BLaER1 (cell line): ENCODE data around the gene OR2T4.

Experiments
- H3K27ac ChIP-seq: shearing (Covaris generic); formaldehyde crosslinking; 2 replicates; pipeline ENCODE4 v1.8.1; 2022
- H3K27me3 ChIP-seq: shearing (Covaris generic); formaldehyde crosslinking; 2 replicates; pipeline ENCODE4 v1.8.1; 2022
- H3K36me3 ChIP-seq: shearing (Covaris generic); formaldehyde crosslinking; 2 replicates; pipeline ENCODE4 v1.8.1; 2022
- H3K4me1 ChIP-seq: shearing (Covaris generic); formaldehyde crosslinking; 2 replicates; pipeline ENCODE4 v1.8.1; 2022
- H3K4me2 ChIP-seq: shearing (Covaris generic); formaldehyde crosslinking; 2 replicates; pipeline ENCODE4 v1.8.1; 2022
- H3K4me3 ChIP-seq: shearing (Covaris generic); formaldehyde crosslinking; 2 replicates; pipeline ENCODE4 v1.8.1; 2022
- H3K9ac ChIP-seq: shearing (Covaris generic); formaldehyde crosslinking; 2 replicates; pipeline ENCODE4 v1.8.1; 2022
- H3K9me3 ChIP-seq: shearing (Covaris generic); formaldehyde crosslinking; 2 replicates; pipeline ENCODE4 v1.8.1; 2022
- H4K20me1 ChIP-seq: shearing (Covaris generic); formaldehyde crosslinking; 2 replicates; pipeline ENCODE4 v1.8.1; 2022
- Cebpa-rat ChIP-seq: shearing (Covaris generic); IDR thresholded peaks from 2 replicates; pipeline ENCODE4 v1.8.1; 2022

Gene OR2T4

DNA sequence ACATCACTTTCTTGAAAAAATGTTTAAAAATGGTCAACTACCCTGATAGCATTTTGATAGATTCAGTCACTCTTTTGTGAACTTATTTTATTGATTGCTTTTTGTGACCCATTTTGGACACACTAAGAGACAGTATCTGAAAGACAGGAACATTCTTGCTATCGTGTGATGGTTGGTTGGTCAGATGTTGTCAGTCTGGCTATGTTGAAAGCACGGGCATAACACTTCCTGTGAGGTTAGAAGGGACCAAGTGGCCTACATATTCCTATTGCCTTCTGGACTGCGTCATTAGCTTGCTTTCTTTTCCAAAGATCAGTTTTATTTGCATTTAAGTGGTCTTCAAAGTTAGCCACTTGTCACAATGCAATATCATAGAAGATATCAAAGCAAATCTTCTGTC is 15.5 kb downstream of the OR2T4 start:
- Histone ChIP-seq H3K36me3 (no peaks in the 10 kb centered on the region), H3K4me2 (0 out of 2 replicates have a peak overlapping the region, but pooled peaks have one; percentile 2), H3K27ac (no peak overlapping the region), H3K4me3 (no peak overlapping the region), H3K9ac (no peak overlapping the region), H3K27me3 (no peaks in the 10 kb centered on the region), H4K20me1 (no peaks in the 10 kb centered on the region), H3K9me3 (no peaks in the 10 kb centered on the region), H3K4me1 (peaks cover 15% of the 10 kb centered on the region)
- no peak for TF ChIP-seq Cebpa-rat

DNA sequence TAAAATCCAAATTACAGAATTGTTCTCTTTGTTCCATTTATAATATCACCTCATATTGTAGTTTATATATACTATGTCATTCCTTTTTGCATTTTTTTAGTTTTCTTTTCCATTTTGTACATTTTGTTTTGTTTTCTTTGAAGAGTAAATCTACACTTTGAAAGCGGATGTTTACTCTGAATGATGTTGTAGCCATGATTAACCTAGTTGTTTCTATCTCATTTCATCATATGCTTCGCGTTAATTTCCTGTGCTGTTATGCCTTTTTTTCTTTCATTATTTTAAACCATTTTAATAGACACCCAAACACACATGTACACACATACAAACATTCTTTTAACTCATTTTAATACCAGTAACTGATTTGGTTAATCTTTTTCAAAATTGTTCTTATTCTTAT is 19.4 kb downstream of the OR2T4 start:
- no peak for TF ChIP-seq Cebpa-rat
- Histone ChIP-seq H3K4me2 (no peak overlapping the region), H3K4me1 (peaks cover 8% of the 10 kb centered on the region), H3K9me3 (no peaks in the 10 kb centered on the region), H4K20me1 (no peaks in the 10 kb centered on the region), H3K27ac (no peak overlapping the region), H3K27me3 (no peaks in the 10 kb centered on the region), H3K9ac (no peak overlapping the region), H3K36me3 (no peaks in the 10 kb centered on the region), H3K4me3 (no peak overlapping the region)

DNA sequence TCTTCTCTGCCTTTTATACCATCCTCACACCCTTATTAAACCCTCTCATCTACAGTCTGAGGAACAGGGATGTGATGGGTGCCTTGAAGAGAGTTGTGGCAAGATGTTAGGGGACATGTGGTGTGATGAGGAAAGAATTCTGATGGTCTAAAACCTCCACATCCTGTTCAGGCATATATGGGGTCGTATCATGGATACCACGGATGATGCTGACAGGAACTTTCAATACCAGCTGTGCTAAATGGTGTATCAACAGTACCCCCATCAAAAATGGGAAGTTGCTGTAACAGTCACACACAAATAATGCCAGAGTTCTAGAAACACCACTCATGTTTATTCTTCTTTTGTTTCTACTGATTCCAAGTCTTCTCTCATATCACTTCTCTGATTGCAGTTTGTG is 27.0 kb downstream of the OR2T4 start:
- Histone ChIP-seq H3K36me3 (no peaks in the 10 kb centered on the region), H4K20me1 (no peaks in the 10 kb centered on the region), H3K27ac (no peak overlapping the region), H3K4me2 (no peak overlapping the region), H3K27me3 (no peaks in the 10 kb centered on the region), H3K9me3 (no peaks in the 10 kb centered on the region), H3K4me1 (0 out of 2 replicates have a peak, but pooled peaks cover 5% of the 10 kb centered on the region), H3K9ac (no peak overlapping the region), H3K4me3 (no peak overlapping the region)
- no peak for TF ChIP-seq Cebpa-rat

GRCh38 chr1:248393050-248393449 is 31.6 kb downstream of the OR2T4 start:
- no peak for TF ChIP-seq Cebpa-rat
- no peaks in the 10 kb centered on the region for H3K9me3 ChIP-seq

DNA sequence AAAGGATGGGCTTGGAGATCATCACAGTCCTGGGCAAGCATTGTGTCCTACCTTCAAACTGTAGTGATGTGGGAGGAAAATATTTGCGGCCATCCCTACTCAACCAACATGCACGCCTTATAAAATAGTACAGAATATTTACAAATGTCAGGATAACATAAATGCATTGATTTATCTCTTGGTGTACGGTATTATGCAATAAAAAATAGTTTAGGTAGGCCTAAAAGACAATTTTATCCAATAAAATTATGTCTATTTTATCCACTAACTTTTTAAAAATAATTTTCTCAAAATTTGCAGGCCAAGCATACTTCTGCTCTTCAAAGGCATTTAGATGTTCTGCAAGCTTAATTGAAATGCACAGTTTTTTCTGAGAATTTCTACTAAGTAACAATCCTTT is 41.3 kb downstream of the OR2T4 start, which contains the start of gene OR2T1:
Gene OR2T1, plus strand, starts transcription at position 301 of the 400 bp plus-strand sequence. CDS start 3,100 bp downstream, outside the sequence.
- no peak within 1 kb of the TSS for H3K9ac ChIP-seq
- H3K4me2 ChIP-seq = no peak within 1 kb of the TSS
- H4K20me1 ChIP-seq = no peaks in the 10 kb centered on the region
- TF ChIP-seq Cebpa-rat = no peak
- no peak within 1 kb of the TSS for H3K4me3 ChIP-seq
- H3K4me1 ChIP-seq = no peaks in the 10 kb centered on the region
- H3K27ac ChIP-seq = no peak within 1 kb of the TSS
- no peaks in the 10 kb centered on the region for H3K36me3 ChIP-seq
- no peaks in the 10 kb centered on the region for H3K9me3 ChIP-seq
- H3K27me3 ChIP-seq = no peaks in the 10 kb centered on the region

More at GRCh38 chr1:248393050-248393449, 31.6 kb downstream of the OR2T4 start:
- Histone ChIP-seq H3K4me1 (no peaks in the 10 kb centered on the region), H3K4me3 (no peak overlapping the region), H3K9ac (no peak overlapping the region), H4K20me1 (no peaks in the 10 kb centered on the region), H3K36me3 (no peaks in the 10 kb centered on the region), H3K27ac (no peak overlapping the region), H3K27me3 (no peaks in the 10 kb centered on the region), H3K4me2 (no peak overlapping the region)

GRCh38 chr1:248404024-248404423 is 42.6 kb downstream of the OR2T4 start:
- Histone ChIP-seq H3K4me1 (no peaks in the 10 kb centered on the region), H3K36me3 (no peaks in the 10 kb centered on the region), H3K9ac (no peak overlapping the region), H3K9me3 (0 out of 2 replicates have a peak, but pooled peaks cover 3% of the 10 kb centered on the region), H3K27ac (no peak overlapping the region), H3K27me3 (no peaks in the 10 kb centered on the region), H4K20me1 (no peaks in the 10 kb centered on the region), H3K4me3 (no peak overlapping the region), H3K4me2 (no peak overlapping the region)
- TF ChIP-seq Cebpa-rat = no peak

DNA sequence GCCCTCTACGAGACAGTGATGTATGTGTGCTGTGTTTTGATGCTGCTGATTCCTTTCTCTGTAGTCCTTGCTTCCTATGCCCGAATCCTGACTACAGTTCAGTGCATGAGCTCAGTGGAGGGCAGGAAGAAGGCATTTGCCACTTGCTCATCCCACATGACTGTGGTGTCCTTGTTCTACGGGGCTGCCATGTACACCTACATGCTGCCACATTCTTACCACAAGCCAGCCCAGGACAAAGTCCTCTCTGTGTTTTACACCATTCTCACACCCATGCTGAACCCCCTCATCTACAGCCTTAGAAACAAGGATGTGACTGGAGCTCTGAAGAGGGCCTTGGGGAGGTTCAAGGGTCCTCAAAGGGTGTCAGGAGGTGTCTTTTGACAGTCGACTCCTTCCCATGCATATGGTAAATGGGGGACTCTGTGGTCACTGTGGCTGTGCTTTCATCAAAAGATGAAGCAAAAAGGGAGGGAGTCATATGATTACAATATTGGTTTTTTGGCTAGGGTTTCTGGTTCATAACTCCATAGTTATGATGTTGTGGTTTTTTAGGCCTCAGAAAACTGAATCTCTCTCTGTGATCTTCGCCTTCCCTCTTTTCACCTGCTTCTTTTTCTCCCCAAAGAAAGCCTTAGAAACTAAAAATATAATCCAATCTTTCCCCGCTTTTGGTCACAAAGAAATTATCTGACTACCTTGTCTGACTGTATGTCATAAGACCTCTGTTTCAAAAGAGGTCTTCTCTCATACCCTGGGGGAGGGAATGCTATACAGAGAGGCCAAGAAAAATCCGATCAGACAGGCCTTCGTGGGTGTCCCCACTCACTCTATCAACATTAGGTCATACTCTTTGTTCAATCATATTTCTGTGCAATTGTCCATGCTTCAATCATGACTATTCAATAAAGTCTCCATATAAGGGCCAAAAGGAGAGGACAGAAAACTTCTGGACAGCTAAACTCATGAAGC is 45.5 kb downstream of the OR2T4 start:
- Histone ChIP-seq H3K36me3 (no peaks in the 10 kb centered on the region), H3K4me2 (no peak overlapping the region), H4K20me1 (no peaks in the 10 kb centered on the region), H3K9me3 (peaks cover 14% of the 10 kb centered on the region; the same call in 1 of the 2 replicates), H3K4me3 (no peak overlapping the region), H3K4me1 (no peaks in the 10 kb centered on the region), H3K27me3 (no peaks in the 10 kb centered on the region), H3K27ac (no peak overlapping the region), H3K9ac (no peak overlapping the region)
- no peak for TF ChIP-seq Cebpa-rat
